NCI-H2029 (cell line): ENCODE measurements around the gene DOP1A.
A peak's percentile ranks its signal among the peaks of the same experiment; 100 is the strongest.

Experiments used
- DNase-seq: peaks from one replicate; lab custom pipeline; 2025; lab: John Stamatoyannopoulos, UW

Gene DOP1A

GRCh38 chr6:83199173-83199862, 131.8 kb downstream of the DOP1A start:
- no peak for DNase-seq

- no peak for DNase-seq
Observed at GRCh38 chr6:83199863-83200225, 132.4 kb downstream of the DOP1A start.

- no peak for DNase-seq
Observed at GRCh38 chr6:83202031-83202430, 134.6 kb downstream of the DOP1A start.

- peak; percentile 38 for DNase-seq
Observed at GRCh38 chr6:83215131-83216047, 147.9 kb downstream of the DOP1A start.

- no peak for DNase-seq
Observed at GRCh38 chr6:83216806-83217205, 149.3 kb downstream of the DOP1A start.
